MM.1S (cell line): ENCODE data around the gene LARGE1.

Experiments used
- DNase-seq: peaks from one replicate; pipeline ENCODE4 v3.0.0-alpha.2; 2015
- H2AFZ ChIP-seq: fragments of 300-600 bp; sonication (generic); 2 replicates; pipeline ENCODE4 v1.6.0; 2016; ENCODE audit warnings: antibody characterized with exemption, low read length
- H3F3A ChIP-seq: fragments of 300-600 bp; sonication (generic); 2 replicates; pipeline ENCODE4 v1.6.1; 2016; ENCODE audit warnings: mild to moderate bottlenecking, antibody characterized with exemption, low read length, moderate library complexity, mixed read lengths; ENCODE audit not compliant: insufficient read depth
- H3K27ac ChIP-seq: fragments of 300-600 bp; sonication (generic); 2 replicates; pipeline ENCODE4 v1.5.1; 2016; ENCODE audit warnings: mild to moderate bottlenecking, low read length
- H3K27me3 ChIP-seq: fragments of 300-600 bp; sonication (generic); replicated peaks from 2 replicates; pipeline ENCODE4 v1.6.0; 2016; ENCODE audit warnings: low read length; ENCODE audit not compliant: insufficient read depth
- H3K36me3 ChIP-seq: fragments of 300-600 bp; sonication (generic); replicated peaks from 2 replicates; pipeline ENCODE4 v1.6.1; 2016; ENCODE audit warnings: mild to moderate bottlenecking, low read length, mixed read lengths; ENCODE audit not compliant: insufficient read depth
- H3K4me1 ChIP-seq: fragments of 300-600 bp; sonication (generic); 2 replicates; pipeline ENCODE4 v1.6.1; 2016; ENCODE audit warnings: low read length, mixed read lengths
- H3K4me2 ChIP-seq: fragments of 300-600 bp; sonication (generic); 2 replicates; pipeline ENCODE4 v1.6.0; 2016; ENCODE audit warnings: low read depth, low read length
- H3K4me3 ChIP-seq: fragments of 300-600 bp; sonication (generic); 2 replicates; pipeline ENCODE4 v1.5.1; 2016; ENCODE audit warnings: low read length, mixed read lengths
- H3K79me2 ChIP-seq: fragments of 300-600 bp; sonication (generic); 2 replicates; pipeline ENCODE4 v1.6.1; 2016; ENCODE audit warnings: mixed run types, low read length, mixed read lengths
- H3K9ac ChIP-seq: fragments of 300-600 bp; sonication (generic); 2 replicates; pipeline ENCODE4 v1.6.1; 2016; ENCODE audit warnings: low read length, mixed read lengths
- H3K9me2 ChIP-seq: fragments of 300-600 bp; sonication (generic); replicated peaks from 2 replicates; pipeline ENCODE4 v1.6.1; 2016; ENCODE audit warnings: mild to moderate bottlenecking, low read length, mixed read lengths; ENCODE audit not compliant: insufficient read depth
- H3K9me3 ChIP-seq: fragments of 300-600 bp; sonication (generic); replicated peaks from 2 replicates; pipeline ENCODE4 v1.6.1; 2016; ENCODE audit warnings: mild to moderate bottlenecking, low read length, mixed read lengths; ENCODE audit not compliant: insufficient read depth
- H4K20me1 ChIP-seq: fragments of 300-600 bp; sonication (generic); 2 replicates; pipeline ENCODE4 v1.6.1; 2016; ENCODE audit warnings: mild to moderate bottlenecking, low read length, moderate library complexity, mixed read lengths; ENCODE audit not compliant: insufficient read depth
- CTCF ChIP-seq: fragments of 300-600 bp; sonication (generic); IDR thresholded peaks from 2 replicates; pipeline ENCODE4 v1.5.1; 2016; ENCODE audit warnings: antibody characterized with exemption, low read length, mixed read lengths
- EZH2 ChIP-seq: fragments of 300-600 bp; sonication (generic); optimal IDR thresholded peaks from 2 replicates; pipeline ENCODE3; 2017; ENCODE audit warnings: low read depth, mild to moderate bottlenecking, antibody characterized with exemption, low read length, mixed read lengths
- EZH2phosphoT487 ChIP-seq: fragments of 300-600 bp; sonication (generic); IDR thresholded peaks from 2 replicates; pipeline ENCODE4 v1.6.1; 2018; ENCODE audit warnings: antibody characterized with exemption, low read length

Gene LARGE1

GRCh38 chr22:33841281-33842005, 78.8 kb downstream of the LARGE1 start:
- TF ChIP-seq CTCF (no peak), EZH2 (no peak), EZH2phosphoT487 (no peak)
- H3K4me3 ChIP-seq, result peak overlapping the region; percentile 63
- H3K9me2 ChIP-seq, result no peaks in the 10 kb centered on the region
- peak overlapping the region; percentile 99 for H3K27ac ChIP-seq
- no peaks in the 10 kb centered on the region for H4K20me1 ChIP-seq
- H3K4me2 ChIP-seq, result peak overlapping the region; percentile 95
- H3K79me2 ChIP-seq, result peaks cover 82% of the 10 kb centered on the region
- no peak for DNase-seq
- no peaks in the 10 kb centered on the region for H3K36me3 ChIP-seq
- no peak overlapping the region for H2AFZ ChIP-seq
- H3F3A ChIP-seq, result peaks cover 34% of the 10 kb centered on the region
- H3K4me1 ChIP-seq, result peaks cover 42% of the 10 kb centered on the region
- no peaks in the 10 kb centered on the region for H3K27me3 ChIP-seq
- peak overlapping the region; percentile 83 for H3K9ac ChIP-seq
- H3K9me3 ChIP-seq, result no peaks in the 10 kb centered on the region

GRCh38 chr22:33838644-33839043, 81.6 kb downstream of the LARGE1 start:
- H3K79me2 ChIP-seq, result peaks cover 84% of the 10 kb centered on the region
- DNase-seq, result no peak
- no peaks in the 10 kb centered on the region for H3K36me3 ChIP-seq
- H3K27ac ChIP-seq, result no peak overlapping the region
- H3K9me2 ChIP-seq, result no peaks in the 10 kb centered on the region
- peaks cover 33% of the 10 kb centered on the region for H3K4me1 ChIP-seq
- TF ChIP-seq EZH2, result no peak
- no peak for TF ChIP-seq EZH2phosphoT487
- no peak for TF ChIP-seq CTCF
- H3K4me2 ChIP-seq, result no peak overlapping the region
- no peaks in the 10 kb centered on the region for H3K27me3 ChIP-seq
- no peak overlapping the region for H3K4me3 ChIP-seq
- H3K9ac ChIP-seq, result no peak overlapping the region
- H3F3A ChIP-seq, result peaks cover 33% of the 10 kb centered on the region
- H2AFZ ChIP-seq, result no peak overlapping the region
- H3K9me3 ChIP-seq, result no peaks in the 10 kb centered on the region
- no peaks in the 10 kb centered on the region for H4K20me1 ChIP-seq

- Histone ChIP-seq H3F3A (peaks cover 25% of the 10 kb centered on the region), H3K36me3 (no peaks in the 10 kb centered on the region), H4K20me1 (no peaks in the 10 kb centered on the region), H3K9ac (no peak overlapping the region), H2AFZ (no peak overlapping the region), H3K4me2 (no peak overlapping the region), H3K27ac (no peak overlapping the region), H3K4me1 (peaks cover 26% of the 10 kb centered on the region), H3K27me3 (no peaks in the 10 kb centered on the region), H3K79me2 (peaks cover 84% of the 10 kb centered on the region), H3K4me3 (no peak overlapping the region), H3K9me2 (no peaks in the 10 kb centered on the region), H3K9me3 (no peaks in the 10 kb centered on the region)
- no peak for DNase-seq
- TF ChIP-seq EZH2, result no peak
- no peak for TF ChIP-seq CTCF
- no peak for TF ChIP-seq EZH2phosphoT487
Observed at GRCh38 chr22:33837826-33838225, 82.5 kb downstream of the LARGE1 start.
